ENCODE results near the gene ZNF419.

The ZNF419 gene

GRCh38 chr19:57527136-57527881 lies 39.8 kb downstream of the ZNF419 start, which contains the start of gene ZNF549:
TSS of gene ZNF549 (plus strand) at chr19:57527356. CDS start at chr19:57527574, 218 bp downstream.
- TF ChIP-seq MAX (IDR thresholded peaks at IDR 0.05) (peak; percentile 94), EP300 (IDR thresholded peaks at IDR 0.05; ENCODE audit: borderline replicate concordance) (no peak), TCF12 (IDR thresholded peaks at IDR 0.05; ENCODE audit: low read depth) (peak; percentile 18; the same call in 1 of the 2 replicates), FOXM1 (IDR thresholded peaks at IDR 0.05; ENCODE audit: borderline replicate concordance, low read depth) (no peak), RAD21 (IDR thresholded peaks at IDR 0.05; ENCODE audit: low read depth) (no peak), TAF1 (IDR thresholded peaks at IDR 0.05; ENCODE audit: low read depth) (0 out of 2 replicates have a peak, but pooled peaks have one; percentile 31), ZBTB7A (IDR thresholded peaks at IDR 0.05; ENCODE audit: low read depth) (no peak), YY1 (IDR thresholded peaks at IDR 0.05; ENCODE audit: low read depth) (peak; percentile 60), CREB1 (IDR thresholded peaks at IDR 0.05; ENCODE audit: low read depth) (peak; percentile 77), CEBPB (IDR thresholded peaks at IDR 0.05) (no peak), TEAD4 (IDR thresholded peaks at IDR 0.05) (0 out of 2 replicates have a peak, but pooled peaks have one; percentile 4), EGR1 (IDR thresholded peaks at IDR 0.05) (no peak), USF1 (IDR thresholded peaks at IDR 0.05) (peak; percentile 57), REST (IDR thresholded peaks at IDR 0.05; ENCODE audit: low read depth) (no peak), NFIC (IDR thresholded peaks at IDR 0.05) (peak; percentile 58; the same call in 1 of the 2 replicates)

- no peak for TF ChIP-seq YY1 (IDR thresholded peaks at IDR 0.05; ENCODE audit: low read depth)
- no peak for TF ChIP-seq EGR1 (IDR thresholded peaks at IDR 0.05)
- TF ChIP-seq USF1 (IDR thresholded peaks at IDR 0.05) = no peak; the same call in 1 of the 2 replicates
- TF ChIP-seq EP300 (IDR thresholded peaks at IDR 0.05; ENCODE audit: borderline replicate concordance) = no peak
- TF ChIP-seq TEAD4 (IDR thresholded peaks at IDR 0.05) = no peak
- TF ChIP-seq REST (IDR thresholded peaks at IDR 0.05; ENCODE audit: low read depth) = no peak
- no peak for TF ChIP-seq CEBPB (IDR thresholded peaks at IDR 0.05)
- no peak for TF ChIP-seq MAX (IDR thresholded peaks at IDR 0.05)
Measured at GRCh38 chr19:57537953-57538547, 50.5 kb downstream of the ZNF419 start.

Data from Ishikawa (cell line).